H9 (cell line): ENCODE data around the gene ITSN2. TPM values are rescaled to one million over a fixed set of nuclear protein-coding genes. Genes with fewer than 3 reads are reported as not detected.

Source experiments
- DNase-seq: peaks from one replicate; pipeline ENCODE4 v3.0.0-alpha.2; 2017
- H2AFZ ChIP-seq: one replicate; pipeline ENCODE4 v1.6.1; 2013; ENCODE audit warnings: mild to moderate bottlenecking, low read length, control low read depth, moderate library complexity
- H2AK5ac ChIP-seq: 2 replicates; pipeline ENCODE4 v1.6.1; 2013; ENCODE audit warnings: low read length, control low read depth, mixed read lengths; ENCODE audit not compliant: insufficient read length
- H2BK120ac ChIP-seq: one replicate; pipeline ENCODE4 v1.6.1; 2013; ENCODE audit warnings: low read depth, mild to moderate bottlenecking, low read length, control low read depth, inconsistent platforms; ENCODE audit not compliant: poor library complexity, severe bottlenecking
- H2BK12ac ChIP-seq: 2 replicates; pipeline ENCODE4 v1.6.1; 2013; ENCODE audit warnings: low read length, control low read depth, mixed read lengths, low read depth; ENCODE audit not compliant: insufficient read length
- H2BK15ac ChIP-seq: 2 replicates; pipeline ENCODE4 v1.6.1; 2013; ENCODE audit warnings: low read depth, low read length, control low read depth
- H2BK20ac ChIP-seq: one replicate; pipeline ENCODE4 v1.6.1; 2013; ENCODE audit warnings: low read depth, mild to moderate bottlenecking, low read length, control low read depth, inconsistent platforms; ENCODE audit not compliant: poor library complexity, severe bottlenecking
- H2BK5ac ChIP-seq: 2 replicates; pipeline ENCODE4 v1.6.1; 2013; ENCODE audit warnings: low read length, control low read depth, mixed read lengths; ENCODE audit not compliant: insufficient read length
- H3K14ac ChIP-seq: 2 replicates; pipeline ENCODE4 v1.6.1; 2013; ENCODE audit warnings: low read length, control low read depth; ENCODE audit not compliant: insufficient read depth
- H3K18ac ChIP-seq: 2 replicates; pipeline ENCODE4 v1.6.1; 2013; ENCODE audit warnings: low read depth, mild to moderate bottlenecking, mixed read lengths, low read length, control low read depth; ENCODE audit not compliant: insufficient read length
- H3K23ac ChIP-seq: 2 replicates; pipeline ENCODE4 v1.6.1; 2013; ENCODE audit warnings: low read length, control low read depth, mixed read lengths, low read depth; ENCODE audit not compliant: insufficient read length
- H3K23me2 ChIP-seq: 2 replicates; pipeline ENCODE4 v1.6.1; 2013; ENCODE audit warnings: low read depth, mild to moderate bottlenecking, mixed read lengths, low read length, control low read depth; ENCODE audit not compliant: insufficient read length, poor library complexity, severe bottlenecking
- H3K27ac ChIP-seq: 2 replicates; pipeline ENCODE4 v1.5.1; 2013; ENCODE audit warnings: low read length, control low read depth, mixed read lengths, low read depth; ENCODE audit not compliant: insufficient read length
- H3K27me3 ChIP-seq: 2 replicates; pipeline ENCODE4 v1.6.1; 2013; ENCODE audit warnings: low read length, control low read depth, inconsistent platforms; ENCODE audit not compliant: insufficient read depth
- H3K4ac ChIP-seq: 2 replicates; pipeline ENCODE4 v1.6.1; 2013; ENCODE audit warnings: low read depth, mild to moderate bottlenecking, control low read depth, inconsistent platforms, low read length, moderate library complexity
- H3K4me1 ChIP-seq: 2 replicates; pipeline ENCODE4 v1.6.1; 2013; ENCODE audit warnings: low read length, control low read depth, inconsistent platforms; ENCODE audit not compliant: insufficient read depth
- H3K4me2 ChIP-seq: 2 replicates; pipeline ENCODE4 v1.6.1; 2013; ENCODE audit warnings: low read length, control low read depth, mixed read lengths; ENCODE audit not compliant: insufficient read length, insufficient read depth
- H3K56ac ChIP-seq: 2 replicates; pipeline ENCODE4 v1.6.1; 2013; ENCODE audit warnings: low read depth, mild to moderate bottlenecking, mixed read lengths, low read length, control low read depth; ENCODE audit not compliant: insufficient read length
- H3K79me1 ChIP-seq: 2 replicates; pipeline ENCODE4 v1.6.1; 2013; ENCODE audit warnings: low read depth, mild to moderate bottlenecking, moderate library complexity, low read length, control low read depth, inconsistent platforms; ENCODE audit not compliant: insufficient read depth, poor library complexity, severe bottlenecking
- H3K79me2 ChIP-seq: 2 replicates; pipeline ENCODE4 v1.6.1; 2013; ENCODE audit warnings: low read length, control low read depth, inconsistent platforms; ENCODE audit not compliant: insufficient read depth
- H3K9ac ChIP-seq: 2 replicates; pipeline ENCODE4 v1.6.1; 2013; ENCODE audit warnings: low read length, control low read depth, mixed read lengths; ENCODE audit not compliant: insufficient read length; ENCODE audit errors: extremely low read depth
- H3K9me3 ChIP-seq: one replicate; pipeline ENCODE4 v1.6.1; 2013; ENCODE audit warnings: low read depth, low read length, inconsistent platforms; ENCODE audit not compliant: control insufficient read depth
- H3T11ph ChIP-seq: one replicate; pipeline ENCODE4 v1.6.1; 2013; ENCODE audit warnings: mild to moderate bottlenecking, low read length, control low read depth, inconsistent platforms
- H4K20me1 ChIP-seq: one replicate; pipeline ENCODE4 v1.6.1; 2013; ENCODE audit not compliant: control insufficient read depth, insufficient read length, insufficient read depth
- H4K5ac ChIP-seq: 2 replicates; pipeline ENCODE4 v1.6.1; 2013; ENCODE audit warnings: low read depth, mild to moderate bottlenecking, mixed read lengths, low read length, control low read depth; ENCODE audit not compliant: insufficient read length
- H4K8ac ChIP-seq: replicated peaks from 2 replicates; pipeline ENCODE4 v1.6.1; 2013; ENCODE audit warnings: low read length, control low read depth, mixed read lengths, low read depth; ENCODE audit not compliant: insufficient read length
- H4K91ac ChIP-seq: 2 replicates; pipeline ENCODE4 v1.6.1; 2013; ENCODE audit warnings: low read depth, mild to moderate bottlenecking, moderate library complexity, mixed read lengths, low read length, control low read depth; ENCODE audit not compliant: insufficient read length
- H3K27ac Mint-ChIP-seq, 3 experiments: 2 replicates in 2 of 3; 3 replicates in 1 of 3; pipeline ENCODE4 v1.8.0; 2020 to 2021; ENCODE audit warnings: mixed read lengths in 3 of 3, mild to moderate bottlenecking in 1 of 3, moderate library complexity in 1 of 3
- H3K27me3 Mint-ChIP-seq: 2 replicates; pipeline ENCODE4 v1.8.0; 2021; ENCODE audit warnings: low read depth, mild to moderate bottlenecking, moderate library complexity, mixed read lengths
- H3K36me3 Mint-ChIP-seq, 3 experiments: 2 replicates in 2 of 3; 3 replicates in 1 of 3; pipeline ENCODE4 v1.8.0; 2020 to 2021; ENCODE audit warnings: low read depth in 3 of 3, mixed read lengths in 3 of 3; ENCODE audit not compliant: insufficient read depth in 1 of 3
- H3K4me1 Mint-ChIP-seq, 2 experiments: 2 replicates each; pipeline ENCODE4 v1.8.0; 2020; ENCODE audit warnings: mixed read lengths in 2 of 2
- H3K4me3 Mint-ChIP-seq, 2 experiments: 2 replicates in 1 of 2; 3 replicates in 1 of 2; pipeline ENCODE4 v1.8.0; 2020 to 2021; ENCODE audit warnings: mild to moderate bottlenecking in 2 of 2, mixed read lengths in 2 of 2, moderate library complexity in 1 of 2
- H3K9me3 Mint-ChIP-seq, 2 experiments: 2 replicates in 1 of 2; 3 replicates in 1 of 2; pipeline ENCODE4 v1.8.0; 2020; ENCODE audit warnings: mild to moderate bottlenecking in 2 of 2, mixed read lengths in 2 of 2, moderate library complexity in 1 of 2
- CTCF ChIP-seq: fragments of 200-600 bp; sonication (generic); conservative IDR thresholded peaks from 3 replicates; pipeline ENCODE4 v1.8.0; 2021; ENCODE audit warnings: antibody characterized with exemption, mild to moderate bottlenecking
- WGBS: extraction: QIAGEN DNeasy Blood & Tissue Kit; methylation state at CpG from one replicate; pipeline ENCODE4 v1.1.7; 2013; ENCODE audit warnings: missing lambda C conversion rate, low lambda C conversion rate, mixed read lengths; ENCODE audit not compliant: insufficient read length; ENCODE audit errors: extremely low coverage; 5-methylcytosine and 5-hydroxymethylcytosine counted together
- total RNA-seq: library from RNA; stranded (reverse); gene quantifications from 2 replicates; pipeline ENCODE4 v1.2.1, GENCODE V29; 2021

Gene ITSN2
- total RNA-seq, 1 experiment from 2014 or later = 17.0 TPM

- Mint-ChIP-seq H3K27ac (no peak overlapping the region), H3K36me3 (no peaks in the 10 kb centered on the region), H3K4me1 (peaks cover 6 to 8% of the 10 kb centered on the region in 2 experiments), H3K9me3 (no peaks in the 10 kb centered on the region), H3K4me3 (no peak overlapping the region), H3K27me3 (no peaks in the 10 kb centered on the region)
- no peaks in the 10 kb centered on the region for H3K23me2 ChIP-seq
- no peak overlapping the region for H4K8ac ChIP-seq
- H3K56ac ChIP-seq = no peak overlapping the region
- H3K9me3 ChIP-seq = no peaks in the 10 kb centered on the region
- no peak overlapping the region for H2BK20ac ChIP-seq
- H2BK12ac ChIP-seq = no peak overlapping the region
- no peak overlapping the region for H3K23ac ChIP-seq
- WGBS = no CpG with 5 or more reads among the region's 4 CpGs
- H3K14ac ChIP-seq = no peak overlapping the region
- H4K91ac ChIP-seq = no peak overlapping the region
- H2AK5ac ChIP-seq = no peak overlapping the region
- H3K79me2 ChIP-seq = no peaks in the 10 kb centered on the region
- H4K5ac ChIP-seq = no peak overlapping the region
- no peak overlapping the region for H3K9ac ChIP-seq
- H2BK5ac ChIP-seq = no peak overlapping the region
- no peak overlapping the region for H3K4me2 ChIP-seq
- TF ChIP-seq CTCF = no peak
- no peaks in the 10 kb centered on the region for H3K27me3 ChIP-seq
- H2BK15ac ChIP-seq = no peak overlapping the region
- H4K20me1 ChIP-seq = no peaks in the 10 kb centered on the region
- peaks cover 4% of the 10 kb centered on the region; the same call in 1 of the 2 replicates for H3K4me1 ChIP-seq
- H2BK120ac ChIP-seq = no peak overlapping the region
- no peak overlapping the region for H2AFZ ChIP-seq
- no peak overlapping the region for H3K27ac ChIP-seq
- no peaks in the 10 kb centered on the region for H3K79me1 ChIP-seq
- no peak overlapping the region for H3T11ph ChIP-seq
- no peak overlapping the region for H3K4ac ChIP-seq
- DNase-seq = no peak
- H3K18ac ChIP-seq = no peak overlapping the region
Observed at GRCh38 chr2:24280161-24280560, 80.2 kb downstream of the ITSN2 start.
